ENCODE results near the gene TUBGCP3. TPM values are rescaled to one million over a fixed set of nuclear protein-coding genes. Genes with fewer than 3 reads are reported as not detected.

Gene TUBGCP3
- total RNA-seq, 1 experiment from 2014 or later = 51.4 TPM

- TF ChIP-seq, protein P1, sequence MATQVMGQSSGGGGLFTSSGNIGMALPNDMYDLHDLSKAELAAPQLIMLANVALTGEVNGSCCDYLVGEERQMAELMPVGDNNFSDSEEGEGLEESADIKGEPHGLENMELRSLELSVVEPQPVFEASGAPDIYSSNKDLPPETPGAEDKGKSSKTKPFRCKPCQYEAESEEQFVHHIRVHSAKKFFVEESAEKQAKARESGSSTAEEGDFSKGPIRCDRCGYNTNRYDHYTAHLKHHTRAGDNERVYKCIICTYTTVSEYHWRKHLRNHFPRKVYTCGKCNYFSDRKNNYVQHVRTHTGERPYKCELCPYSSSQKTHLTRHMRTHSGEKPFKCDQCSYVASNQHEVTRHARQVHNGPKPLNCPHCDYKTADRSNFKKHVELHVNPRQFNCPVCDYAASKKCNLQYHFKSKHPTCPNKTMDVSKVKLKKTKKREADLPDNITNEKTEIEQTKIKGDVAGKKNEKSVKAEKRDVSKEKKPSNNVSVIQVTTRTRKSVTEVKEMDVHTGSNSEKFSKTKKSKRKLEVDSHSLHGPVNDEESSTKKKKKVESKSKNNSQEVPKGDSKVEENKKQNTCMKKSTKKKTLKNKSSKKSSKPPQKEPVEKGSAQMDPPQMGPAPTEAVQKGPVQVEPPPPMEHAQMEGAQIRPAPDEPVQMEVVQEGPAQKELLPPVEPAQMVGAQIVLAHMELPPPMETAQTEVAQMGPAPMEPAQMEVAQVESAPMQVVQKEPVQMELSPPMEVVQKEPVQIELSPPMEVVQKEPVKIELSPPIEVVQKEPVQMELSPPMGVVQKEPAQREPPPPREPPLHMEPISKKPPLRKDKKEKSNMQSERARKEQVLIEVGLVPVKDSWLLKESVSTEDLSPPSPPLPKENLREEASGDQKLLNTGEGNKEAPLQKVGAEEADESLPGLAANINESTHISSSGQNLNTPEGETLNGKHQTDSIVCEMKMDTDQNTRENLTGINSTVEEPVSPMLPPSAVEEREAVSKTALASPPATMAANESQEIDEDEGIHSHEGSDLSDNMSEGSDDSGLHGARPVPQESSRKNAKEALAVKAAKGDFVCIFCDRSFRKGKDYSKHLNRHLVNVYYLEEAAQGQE (IDR thresholded peaks at IDR 0.05; ENCODE audit: low read depth) = no peak
Observed at GRCh38 chr13:112622375-112622774, 34.4 kb upstream of the TUBGCP3 start (continued).

DNA sequence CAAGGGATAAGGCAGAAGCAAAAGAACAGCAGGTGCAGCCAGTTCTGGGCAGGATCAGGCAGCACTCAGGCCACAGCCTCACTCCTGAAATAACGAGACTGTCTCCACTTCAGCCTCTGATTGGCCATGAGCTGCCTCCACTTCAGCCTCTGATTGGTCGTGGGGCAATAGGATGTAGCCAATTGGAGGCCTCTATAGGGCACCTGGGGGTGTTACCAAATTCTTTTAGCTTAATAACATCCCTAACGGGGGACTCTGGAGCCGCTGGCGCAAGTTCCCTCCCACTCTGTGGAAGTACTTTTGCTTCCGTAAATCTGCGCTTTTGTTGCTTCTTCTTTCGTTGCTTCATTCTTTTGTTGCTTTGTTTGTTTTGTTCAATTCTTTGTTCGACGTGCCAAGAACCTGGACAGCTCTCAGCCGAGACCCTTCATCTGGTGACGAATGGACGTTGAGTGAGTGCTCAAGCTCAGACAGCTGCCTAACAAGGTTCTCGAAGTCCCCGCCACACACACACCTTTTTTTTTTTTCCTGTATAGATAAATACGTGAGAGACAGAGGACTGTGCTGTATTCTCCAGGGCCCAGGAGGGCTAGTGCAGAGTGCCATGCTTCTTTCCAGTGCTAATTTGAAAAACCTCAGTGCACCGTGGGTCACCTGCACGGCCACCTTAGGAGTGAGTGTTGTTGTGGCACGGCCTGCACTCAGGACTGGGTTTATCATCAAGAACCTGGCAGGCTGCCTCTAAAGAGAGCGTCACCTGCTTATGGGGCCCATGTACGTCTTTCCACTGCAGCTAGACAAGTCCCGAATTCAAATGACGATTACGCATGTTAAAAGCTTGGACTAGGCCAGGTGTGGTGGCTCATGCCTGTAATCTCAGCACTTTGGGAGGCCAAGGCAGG, 32.0 kb upstream of the TUBGCP3 start:
- ChIA-PET RAD21 (ENCODE audit: low non-redundant PET in 1 of 2, low total read pairs in 2 of 2, uncharacterized antibody in 2 of 2, unreplicated experiment in 2 of 2) (no interaction called here), CTCF (interaction anchor here (0.7 kb wide), 1 partner anchor 1146 kb away, joined by 3 read pairs; no protein-coding TSS in a partner anchor), POLR2A (no interaction called here)
- H3K9me3 ChIP-seq (ENCODE audit: control insufficient read depth in 1 of 2, insufficient read depth in 1 of 2, low read depth in 1 of 2, low read length in 2 of 2) = no peaks in the 10 kb centered on the region
- DNase-seq (ENCODE audit: low read depth, low spot score) (peak; percentile 38), ATAC-seq (peak; percentile 89)
- intact Hi-C loops (cut with micrococcal nuclease) = no loop called here
- H4K20me1 ChIP-seq (ENCODE audit: insufficient read depth) = no peaks in the 10 kb centered on the region
- no peaks in the 10 kb centered on the region for H3K79me2 ChIP-seq (ENCODE audit: insufficient read depth, low read length)
- no peak for TF ChIP-seq YY1 (IDR thresholded peaks at IDR 0.05; ENCODE audit: extremely low read depth, insufficient replicate concordance, low read depth, low read length)
- TF ChIP-seq SP1 (IDR thresholded peaks at IDR 0.05; ENCODE audit: low read depth) = 0 out of 2 replicates have a peak, but pooled peaks have one; percentile 7
- no TSS peak for BruUV-seq (replicated peaks)
- H3K4me1 ChIP-seq (ENCODE audit: control insufficient read depth in 1 of 2, insufficient read depth in 2 of 2, low read length in 2 of 2) = 0 out of 4 replicates have a peak, but pooled peaks cover 0 to 7% of the 10 kb centered on the region in 2 experiments
- no peaks in the 10 kb centered on the region for H3K9me2 ChIP-seq (ENCODE audit: insufficient read depth)
- no peak overlapping the region for H2AFZ ChIP-seq (ENCODE audit: low read depth, low read length, poor library complexity, severe bottlenecking)
- H3K27me3 ChIP-seq (ENCODE audit: insufficient read depth, low read length) = no peaks in the 10 kb centered on the region
- no peak overlapping the region for H3K27ac ChIP-seq (ENCODE audit: low read depth, low read length)
- no peaks in the 10 kb centered on the region for H3K36me3 ChIP-seq (ENCODE audit: control insufficient read depth in 1 of 2, insufficient read depth in 2 of 2, low read length in 2 of 2)
- no peak overlapping the region for H3K4me3 ChIP-seq (replicated peaks in 1 of 2; ENCODE audit: low read depth in 1 of 2, low read length in 2 of 2)
- H3K9ac ChIP-seq (ENCODE audit: low read length) = no peak overlapping the region
- no peak overlapping the region for H3K4me2 ChIP-seq (ENCODE audit: low read length)

All from HCT116 (cell line).